SH-SY5Y (cell line): ENCODE measurements around the gene TMCO4.

ENCODE experiments used
- GATA2 ChIP-seq: IDR thresholded peaks from 2 replicates; pipeline ENCODE4 v1.6.1; 2011; ENCODE audit warnings: mild to moderate bottlenecking, low read depth, low read length
- GATA3 ChIP-seq: IDR thresholded peaks from 2 replicates; pipeline ENCODE4 v1.6.1; 2011; ENCODE audit warnings: low read depth, mild to moderate bottlenecking, low read length, moderate library complexity

- TF ChIP-seq GATA3 (no peak), GATA2 (no peak)
These were observed 55.4 kb downstream of the TMCO4 start for GRCh38 chr1:19744335-19744743.
